Activated B cell treated with CpG ODN at 0.5 μM for 24 hours (primary cell): ENCODE data around the gene SH2D6. TPM values are rescaled to one million over a fixed set of nuclear protein-coding genes. Genes with fewer than 3 reads are reported as not detected.
"Not testable (repeated sequence)": the region's sequence is repeated elsewhere in the genome, so short reads cannot be mapped to it uniquely, and the experiment has no call there.

Experiments
- ATAC-seq: fragments of 200-7000 bp; cut with Tn5 transposase; one replicate; pipeline ENCODE4 v1.10.0; 2021; ENCODE audit warnings: low read depth, mild to moderate bottlenecking, moderate library complexity
- CTCF ChIA-PET: fragments of 350-600 bp; sonication (Branson Sonifier 250); formaldehyde crosslinking; loops from one replicate; lab custom pipeline; 2021; ENCODE audit warnings: antibody characterized with exemption; lab: Charles Lee
- POLR2A ChIA-PET: fragments of 350-600 bp; sonication (Branson Sonifier 250); formaldehyde crosslinking; loops from one replicate; lab custom pipeline; 2021; ENCODE audit warnings: antibody characterized with exemption; lab: Charles Lee
- DNase-seq: peaks from one replicate; pipeline ENCODE4 v3.0.0; 2022
- H3K27ac Mint-ChIP-seq: one replicate; pipeline ENCODE4 v1.8.0; 2020; ENCODE audit warnings: mixed read lengths
- H3K27me3 Mint-ChIP-seq: one replicate; pipeline ENCODE4 v1.8.0; 2021; ENCODE audit warnings: mixed read lengths
- H3K36me3 Mint-ChIP-seq: one replicate; pipeline ENCODE4 v1.8.0; 2021; ENCODE audit warnings: low read depth, mixed read lengths
- H3K4me1 Mint-ChIP-seq: one replicate; pipeline ENCODE4 v1.8.0; 2021; ENCODE audit warnings: mixed read lengths
- H3K4me3 Mint-ChIP-seq: one replicate; pipeline ENCODE4 v1.8.0; 2020; ENCODE audit warnings: mild to moderate bottlenecking, mixed read lengths
- H3K9me3 Mint-ChIP-seq: one replicate; pipeline ENCODE4 v1.8.0; 2020; ENCODE audit warnings: mixed read lengths
- intact Hi-C: fragments of 100-400 bp; cut with micrococcal nuclease; formaldehyde crosslinking; loops from one replicate; pipeline ENCODE4 v1.15.1; 2024
- total RNA-seq: library from RNA; stranded (reverse); gene quantifications from 2 replicates; pipeline ENCODE4 v1.2.3, GENCODE V29; 2022
- TF ChIP-seq, protein P1 (sequence below): fragments of 200-600 bp; IDR thresholded peaks from one replicate; pipeline ENCODE4 v1.8.0; 2022; ENCODE audit warnings: antibody characterized with exemption, mild to moderate bottlenecking

SH2D6 gene
- total RNA-seq, 1 donor from 2014 or later: 1.6 TPM

- ChIA-PET POLR2A (interaction anchor here (0.9 to 5.3 kb wide), 11 partner anchors 12 to 507 kb away, joined by 4 to 36 read pairs (median 6); partner anchors contain the start of genes ELMOD3, GGCX, MAT2A and RETSAT), CTCF (interaction anchor here (0.9 to 2.9 kb wide), 3 partner anchors 21 to 224 kb away, joined by 4 to 9 read pairs (median 7); no protein-coding TSS in a partner anchor)
- Mint-ChIP-seq H3K4me3 (peak overlapping the region; percentile 90), H3K27me3 (no peaks in the 10 kb centered on the region), H3K27ac (peak overlapping the region; percentile 75), H3K36me3 (peaks cover 3% of the 10 kb centered on the region), H3K4me1 (peaks cover 67% of the 10 kb centered on the region), H3K9me3 (no peaks in the 10 kb centered on the region)
- DNase-seq: peak; percentile 64
- TF ChIP-seq, protein P1, sequence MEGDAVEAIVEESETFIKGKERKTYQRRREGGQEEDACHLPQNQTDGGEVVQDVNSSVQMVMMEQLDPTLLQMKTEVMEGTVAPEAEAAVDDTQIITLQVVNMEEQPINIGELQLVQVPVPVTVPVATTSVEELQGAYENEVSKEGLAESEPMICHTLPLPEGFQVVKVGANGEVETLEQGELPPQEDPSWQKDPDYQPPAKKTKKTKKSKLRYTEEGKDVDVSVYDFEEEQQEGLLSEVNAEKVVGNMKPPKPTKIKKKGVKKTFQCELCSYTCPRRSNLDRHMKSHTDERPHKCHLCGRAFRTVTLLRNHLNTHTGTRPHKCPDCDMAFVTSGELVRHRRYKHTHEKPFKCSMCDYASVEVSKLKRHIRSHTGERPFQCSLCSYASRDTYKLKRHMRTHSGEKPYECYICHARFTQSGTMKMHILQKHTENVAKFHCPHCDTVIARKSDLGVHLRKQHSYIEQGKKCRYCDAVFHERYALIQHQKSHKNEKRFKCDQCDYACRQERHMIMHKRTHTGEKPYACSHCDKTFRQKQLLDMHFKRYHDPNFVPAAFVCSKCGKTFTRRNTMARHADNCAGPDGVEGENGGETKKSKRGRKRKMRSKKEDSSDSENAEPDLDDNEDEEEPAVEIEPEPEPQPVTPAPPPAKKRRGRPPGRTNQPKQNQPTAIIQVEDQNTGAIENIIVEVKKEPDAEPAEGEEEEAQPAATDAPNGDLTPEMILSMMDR: no peak
- intact Hi-C loops: loop anchor here (10.0 kb wide), 2 partner anchors 691 to 781 kb away; partner anchors contain the start of genes IMMT, MRPL35, POLR1A and PTCD3
- ATAC-seq: peak; percentile 56
Observed at GRCh38 chr2:85413592-85414420, 4.7 kb upstream of the SH2D6 start.

DNA sequence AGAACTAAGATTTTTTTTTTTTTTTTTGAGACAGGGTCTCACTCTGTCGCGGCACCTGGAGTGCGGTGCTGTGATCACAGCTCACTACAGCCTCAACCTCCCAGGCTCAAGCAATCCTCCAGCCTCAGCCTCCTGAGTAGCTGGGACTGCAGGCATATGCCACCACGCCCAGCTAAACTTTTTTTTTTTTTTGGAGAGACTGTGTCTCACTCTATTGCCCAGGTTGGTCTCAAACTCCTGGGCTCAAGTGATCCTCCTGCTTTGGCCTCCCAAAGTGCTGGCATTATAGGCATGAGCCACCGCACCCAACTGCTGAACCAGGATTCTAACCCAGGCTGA is 4.1 kb upstream of the SH2D6 start:
- DNase-seq, H3K27me3 Mint-ChIP-seq, H3K9me3 Mint-ChIP-seq, H3K36me3 Mint-ChIP-seq, ATAC-seq: not testable (repeated sequence)
- H3K4me3 Mint-ChIP-seq: peak overlapping the region; percentile 90
- POLR2A ChIA-PET: interaction anchor here (0.9 to 5.3 kb wide), 11 partner anchors 13 to 507 kb away, joined by 4 to 36 read pairs (median 6); partner anchors contain the start of genes ELMOD3, GGCX, MAT2A and RETSAT
- peak overlapping the region; percentile 75 for H3K27ac Mint-ChIP-seq
- CTCF ChIA-PET: interaction anchor here (0.9 to 2.9 kb wide), 3 partner anchors 22 to 223 kb away, joined by 4 to 9 read pairs (median 7); no protein-coding TSS in a partner anchor
- intact Hi-C loops: loop anchor here (10.0 kb wide), 2 partner anchors 690 to 780 kb away; partner anchors contain the start of genes IMMT, MRPL35, POLR1A and PTCD3
- H3K4me1 Mint-ChIP-seq: peaks cover 66% of the 10 kb centered on the region

GRCh38 chr2:85414761-85415553 is 3.6 kb upstream of the SH2D6 start:
- Mint-ChIP-seq H3K9me3 (no peaks in the 10 kb centered on the region), H3K4me1 (peaks cover 66% of the 10 kb centered on the region), H3K27ac (no peak overlapping the region), H3K36me3 (peaks cover 3% of the 10 kb centered on the region), H3K27me3 (no peaks in the 10 kb centered on the region), H3K4me3 (peak overlapping the region; percentile 90)
- ChIA-PET POLR2A (interaction anchor here (1.0 to 1.7 kb wide), 8 partner anchors 13 to 180 kb away, joined by 4 to 13 read pairs (median 6); partner anchors contain the start of genes ELMOD3, GGCX, MAT2A and RETSAT), CTCF (interaction anchor here (0.9 to 2.9 kb wide), 2 partner anchors 22 to 223 kb away, joined by 4 to 9 read pairs; no protein-coding TSS in a partner anchor)
- no peak for ATAC-seq
- TF ChIP-seq, protein P1: no peak
- no peak for DNase-seq
- intact Hi-C loops: loop anchor here (10.0 kb wide), 2 partner anchors 690 to 780 kb away; partner anchors contain the start of genes IMMT, MRPL35, POLR1A and PTCD3

GRCh38 chr2:85415980-85416650 is 2.4 kb upstream of the SH2D6 start:
- Mint-ChIP-seq H3K4me3 (no peak overlapping the region), H3K9me3 (no peaks in the 10 kb centered on the region), H3K27ac (no peak overlapping the region), H3K27me3 (no peaks in the 10 kb centered on the region), H3K4me1 (peaks cover 62% of the 10 kb centered on the region), H3K36me3 (peaks cover 2% of the 10 kb centered on the region)
- ChIA-PET POLR2A (interaction anchor here (1.3 kb wide), 1 partner anchor 123 kb away, joined by 4 read pairs; the partner anchor contains the start of gene MAT2A), CTCF (interaction anchor here (1.1 kb wide), 1 partner anchor 136 kb away, joined by 4 read pairs; no protein-coding TSS in a partner anchor)
- DNase-seq (no peak), ATAC-seq (no peak)
- intact Hi-C loops: loop anchor here (10.0 kb wide), 2 partner anchors 689 to 779 kb away; partner anchors contain the start of genes IMMT, MRPL35, POLR1A and PTCD3
- TF ChIP-seq, protein P1: no peak
